ENCODE measurements around the gene GUCY2F.

DNA sequence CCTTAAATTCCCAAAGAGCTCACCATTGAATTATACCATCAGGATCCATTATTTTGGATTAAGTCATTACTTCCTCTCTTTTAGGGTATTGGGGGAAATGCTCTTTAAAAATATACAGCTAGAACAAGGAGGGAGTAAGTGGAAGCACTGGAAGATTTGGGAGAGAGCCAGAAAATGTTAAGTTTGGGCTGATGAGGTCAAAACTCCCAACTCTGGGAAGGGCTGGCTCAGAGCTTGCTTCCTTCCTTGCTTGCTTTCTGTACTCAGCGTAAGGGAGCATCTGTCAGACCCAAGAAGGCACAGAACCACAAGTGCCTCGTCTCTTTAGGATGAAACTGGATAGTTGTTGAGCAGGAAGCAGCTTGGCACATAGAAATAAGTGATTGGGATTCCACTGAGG is 138.2 kb downstream of the GUCY2F start:
- no peak for TF ChIP-seq KDM5A (IDR thresholded peaks at IDR 0.05)
- TF ChIP-seq, protein P1, sequence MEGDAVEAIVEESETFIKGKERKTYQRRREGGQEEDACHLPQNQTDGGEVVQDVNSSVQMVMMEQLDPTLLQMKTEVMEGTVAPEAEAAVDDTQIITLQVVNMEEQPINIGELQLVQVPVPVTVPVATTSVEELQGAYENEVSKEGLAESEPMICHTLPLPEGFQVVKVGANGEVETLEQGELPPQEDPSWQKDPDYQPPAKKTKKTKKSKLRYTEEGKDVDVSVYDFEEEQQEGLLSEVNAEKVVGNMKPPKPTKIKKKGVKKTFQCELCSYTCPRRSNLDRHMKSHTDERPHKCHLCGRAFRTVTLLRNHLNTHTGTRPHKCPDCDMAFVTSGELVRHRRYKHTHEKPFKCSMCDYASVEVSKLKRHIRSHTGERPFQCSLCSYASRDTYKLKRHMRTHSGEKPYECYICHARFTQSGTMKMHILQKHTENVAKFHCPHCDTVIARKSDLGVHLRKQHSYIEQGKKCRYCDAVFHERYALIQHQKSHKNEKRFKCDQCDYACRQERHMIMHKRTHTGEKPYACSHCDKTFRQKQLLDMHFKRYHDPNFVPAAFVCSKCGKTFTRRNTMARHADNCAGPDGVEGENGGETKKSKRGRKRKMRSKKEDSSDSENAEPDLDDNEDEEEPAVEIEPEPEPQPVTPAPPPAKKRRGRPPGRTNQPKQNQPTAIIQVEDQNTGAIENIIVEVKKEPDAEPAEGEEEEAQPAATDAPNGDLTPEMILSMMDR (IDR thresholded peaks at IDR 0.05): no peak
- TF ChIP-seq, protein P2, sequence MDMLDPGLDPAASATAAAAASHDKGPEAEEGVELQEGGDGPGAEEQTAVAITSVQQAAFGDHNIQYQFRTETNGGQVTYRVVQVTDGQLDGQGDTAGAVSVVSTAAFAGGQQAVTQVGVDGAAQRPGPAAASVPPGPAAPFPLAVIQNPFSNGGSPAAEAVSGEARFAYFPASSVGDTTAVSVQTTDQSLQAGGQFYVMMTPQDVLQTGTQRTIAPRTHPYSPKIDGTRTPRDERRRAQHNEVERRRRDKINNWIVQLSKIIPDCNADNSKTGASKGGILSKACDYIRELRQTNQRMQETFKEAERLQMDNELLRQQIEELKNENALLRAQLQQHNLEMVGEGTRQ (IDR thresholded peaks at IDR 0.05): no peak
- TF ChIP-seq CBX8 (IDR thresholded peaks at IDR 0.05): no peak

All from A549 (cell line).